SHP77 (cell line): Measurements from ENCODE around the gene HTR6.

Experiments used
- DNase-seq, 2 experiments: peaks; one replicate each; lab custom pipeline; 2025; lab: John Stamatoyannopoulos, UW

The HTR6 gene

DNA sequence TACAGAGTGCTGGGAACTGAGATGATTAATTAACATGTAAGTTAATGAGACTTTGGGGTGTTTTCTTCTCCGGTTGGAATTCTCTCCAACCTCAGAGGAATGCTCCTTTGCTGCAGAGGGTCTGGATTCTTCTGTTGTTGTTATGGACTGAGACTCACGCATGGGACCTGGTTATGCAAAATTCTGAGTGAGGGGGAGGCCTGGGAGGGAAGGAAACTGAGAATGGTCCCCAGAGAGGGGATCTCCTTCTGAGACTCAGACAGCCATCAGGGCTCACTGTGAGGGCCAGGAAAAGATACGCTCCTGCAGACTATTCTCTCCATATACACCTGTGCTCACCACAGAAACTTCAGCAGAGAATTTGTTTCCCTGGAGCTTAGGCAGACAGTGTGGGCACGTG lies 56.3 kb downstream of the HTR6 start:
- no peak for DNase-seq

GRCh38 chr1:19723874-19724273 lies 59.2 kb downstream of the HTR6 start:
- no peak for DNase-seq

- no peak for DNase-seq
These were observed 60.9 kb downstream of the HTR6 start for GRCh38 chr1:19725606-19726005.

DNA sequence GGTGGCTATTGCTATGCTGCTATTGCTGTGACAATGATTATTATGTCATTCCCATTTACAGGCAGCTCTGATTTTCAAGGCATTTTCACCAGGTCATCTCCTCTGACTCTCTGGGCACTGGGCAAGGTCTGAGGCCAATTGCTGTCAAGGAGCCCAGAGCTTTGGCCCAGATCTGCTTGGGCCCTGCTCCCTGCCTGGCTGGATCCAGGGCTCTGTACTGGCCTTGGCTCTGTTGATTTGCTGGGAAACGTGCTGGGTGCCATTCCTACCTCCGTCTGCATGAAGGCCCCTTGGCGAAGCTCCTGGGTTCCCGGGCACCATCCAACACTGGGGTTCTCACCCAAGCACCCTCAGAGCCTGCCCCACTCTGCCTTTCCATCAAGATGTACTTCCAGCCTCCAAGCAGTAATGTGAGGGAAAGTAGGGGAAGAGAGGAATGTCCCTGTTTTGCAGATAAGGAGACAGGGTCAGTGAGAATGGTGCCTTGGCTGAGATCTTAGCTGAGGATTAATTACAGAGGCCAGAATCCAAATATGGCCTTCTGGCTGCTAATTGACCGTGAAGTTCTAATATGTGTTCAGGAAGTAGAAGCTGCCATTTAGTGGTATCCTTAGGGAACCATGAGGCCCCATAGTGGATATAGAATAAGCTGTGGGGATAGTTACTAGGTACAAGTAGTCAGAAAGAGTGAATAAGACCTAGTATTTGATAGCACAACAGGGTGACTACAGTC lies 63.9 kb downstream of the HTR6 start:
- no peak for DNase-seq

- no peak for DNase-seq
These were observed 65.6 kb downstream of the HTR6 start for GRCh38 chr1:19730232-19730631.
